Measurements from ENCODE around the gene HOXC9. TPM values are rescaled to one million over a fixed set of nuclear protein-coding genes. Genes with fewer than 3 reads are reported as not detected.

The HOXC9 gene
- total RNA-seq, 1 donor from 2014 or later, result 1.2 TPM

- Histone ChIP-seq H3K4me3 (no peak overlapping the region), H3K27ac (no peak overlapping the region)
These were observed 11.3 kb upstream of the HOXC9 start for GRCh38 chr12:53988541-53989226.

DNA sequence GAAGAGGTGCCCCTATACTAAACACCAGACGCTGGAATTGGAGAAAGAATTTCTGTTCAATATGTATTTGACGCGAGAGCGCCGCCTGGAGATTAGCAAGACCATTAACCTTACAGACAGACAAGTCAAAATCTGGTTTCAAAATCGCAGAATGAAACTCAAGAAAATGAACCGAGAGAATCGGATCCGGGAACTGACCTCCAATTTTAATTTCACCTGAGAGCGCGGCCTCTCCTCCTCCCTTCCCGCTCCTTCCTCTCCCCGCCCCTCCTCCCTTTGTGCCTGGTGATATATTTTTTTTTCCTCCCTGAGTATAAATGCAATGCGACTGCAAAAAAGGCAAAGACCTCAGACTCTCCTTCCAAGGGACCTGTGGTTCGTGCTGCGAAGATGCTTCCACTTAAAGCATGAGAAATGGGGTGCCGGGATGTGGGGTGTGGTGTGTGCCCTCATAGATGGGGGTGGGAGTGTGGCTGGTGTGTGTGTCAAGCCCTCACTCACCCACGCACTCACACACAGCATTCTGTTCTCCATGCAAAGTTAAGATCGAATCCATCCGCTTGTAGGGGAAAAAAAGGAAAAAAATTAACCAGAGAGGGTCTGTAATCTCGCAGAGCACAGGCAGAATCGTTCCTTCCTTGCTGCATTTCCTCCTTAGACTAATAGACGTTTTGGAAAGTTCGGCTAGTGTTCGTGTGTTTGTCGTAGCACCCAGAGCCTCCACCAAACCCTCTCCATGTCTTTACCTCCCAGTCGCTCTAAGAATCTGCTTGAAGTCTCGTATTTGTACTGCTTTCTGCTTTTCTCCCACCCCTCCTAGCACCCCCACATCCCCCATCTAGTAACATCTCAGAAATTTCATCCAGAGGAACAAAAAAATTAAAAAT, 10.5 kb upstream of the HOXC9 start:
- H3K4me1 ChIP-seq, result peaks cover 11 to 19% of the 10 kb centered on the region in 2 donors
- intact Hi-C loops (cut with DNase I), result no loop called here
- DNase-seq (ENCODE audit: low spot score in 2 of 2), result no peak

More at GRCh38 chr12:53988541-53989226, 11.3 kb upstream of the HOXC9 start:
- intact Hi-C loops (cut with DNase I), result no loop called here
- H3K27me3 ChIP-seq, result peaks cover 63% of the 10 kb centered on the region
- TF ChIP-seq, protein P1, sequence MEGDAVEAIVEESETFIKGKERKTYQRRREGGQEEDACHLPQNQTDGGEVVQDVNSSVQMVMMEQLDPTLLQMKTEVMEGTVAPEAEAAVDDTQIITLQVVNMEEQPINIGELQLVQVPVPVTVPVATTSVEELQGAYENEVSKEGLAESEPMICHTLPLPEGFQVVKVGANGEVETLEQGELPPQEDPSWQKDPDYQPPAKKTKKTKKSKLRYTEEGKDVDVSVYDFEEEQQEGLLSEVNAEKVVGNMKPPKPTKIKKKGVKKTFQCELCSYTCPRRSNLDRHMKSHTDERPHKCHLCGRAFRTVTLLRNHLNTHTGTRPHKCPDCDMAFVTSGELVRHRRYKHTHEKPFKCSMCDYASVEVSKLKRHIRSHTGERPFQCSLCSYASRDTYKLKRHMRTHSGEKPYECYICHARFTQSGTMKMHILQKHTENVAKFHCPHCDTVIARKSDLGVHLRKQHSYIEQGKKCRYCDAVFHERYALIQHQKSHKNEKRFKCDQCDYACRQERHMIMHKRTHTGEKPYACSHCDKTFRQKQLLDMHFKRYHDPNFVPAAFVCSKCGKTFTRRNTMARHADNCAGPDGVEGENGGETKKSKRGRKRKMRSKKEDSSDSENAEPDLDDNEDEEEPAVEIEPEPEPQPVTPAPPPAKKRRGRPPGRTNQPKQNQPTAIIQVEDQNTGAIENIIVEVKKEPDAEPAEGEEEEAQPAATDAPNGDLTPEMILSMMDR (IDR thresholded peaks at IDR 0.05), result no peak
- DNase-seq (ENCODE audit: low spot score in 2 of 2), result no peak
- no peaks in the 10 kb centered on the region for H3K9me3 ChIP-seq
- peaks cover 6 to 13% of the 10 kb centered on the region in 2 donors for H3K4me1 ChIP-seq
- H3K36me3 ChIP-seq, result no peaks in the 10 kb centered on the region

GRCh38 chr12:53990311-53991076, 9.5 kb upstream of the HOXC9 start:
- DNase-seq (ENCODE audit: low spot score in 2 of 2), result no peak
- intact Hi-C loops (cut with DNase I), result no loop called here
- Histone ChIP-seq H3K27ac (no peak overlapping the region), H3K36me3 (no peaks in the 10 kb centered on the region), H3K27me3 (peaks cover 66% of the 10 kb centered on the region), H3K4me1 (peaks cover 17 to 23% of the 10 kb centered on the region in 2 donors), H3K4me3 (no peak overlapping the region), H3K9me3 (no peaks in the 10 kb centered on the region)
- TF ChIP-seq, protein P1 (IDR thresholded peaks at IDR 0.05), result no peak

More for the DNA sequence above, 10.5 kb upstream of the HOXC9 start:
- Histone ChIP-seq H3K27ac (no peak overlapping the region), H3K9me3 (no peaks in the 10 kb centered on the region), H3K36me3 (no peaks in the 10 kb centered on the region), H3K4me3 (no peak overlapping the region), H3K27me3 (peaks cover 64% of the 10 kb centered on the region)
- TF ChIP-seq, protein P1 (IDR thresholded peaks at IDR 0.05), result peak in 2 of 3 experiments; percentile 6 to 28

GRCh38 chr12:53991077-53991460, 8.9 kb upstream of the HOXC9 start:
- Histone ChIP-seq H3K4me3 (no peak overlapping the region), H3K9me3 (no peaks in the 10 kb centered on the region), H3K36me3 (no peaks in the 10 kb centered on the region), H3K27ac (no peak overlapping the region), H3K27me3 (peaks cover 62% of the 10 kb centered on the region), H3K4me1 (peaks cover 14 to 17% of the 10 kb centered on the region in 2 donors)
- TF ChIP-seq, protein P1 (IDR thresholded peaks at IDR 0.05), result no peak
- DNase-seq (ENCODE audit: low spot score in 2 of 2), result no peak
- intact Hi-C loops (cut with DNase I), result no loop called here

- H3K4me3 ChIP-seq, result no peak overlapping the region
- H3K27ac ChIP-seq, result no peak overlapping the region
- intact Hi-C loops (cut with DNase I), result no loop called here
- H3K4me1 ChIP-seq, result peaks cover 11 to 14% of the 10 kb centered on the region in 2 donors
- TF ChIP-seq, protein P1 (IDR thresholded peaks at IDR 0.05), result no peak
- peaks cover 49% of the 10 kb centered on the region for H3K27me3 ChIP-seq
- no peak for DNase-seq (ENCODE audit: low spot score in 2 of 2)
- H3K9me3 ChIP-seq, result no peaks in the 10 kb centered on the region
- H3K36me3 ChIP-seq, result no peaks in the 10 kb centered on the region
These were observed 7.5 kb upstream of the HOXC9 start for GRCh38 chr12:53992377-53992889.
